GM12878 (cell line): ENCODE measurements around the gene KIAA1217. TPM values are rescaled to one million over a fixed set of nuclear protein-coding genes. Genes with fewer than 3 reads are reported as not detected.

Source experiments
- ATAC-seq: fragments of 200-7000 bp; cut with Tn5 transposase; 3 replicates; pipeline ENCODE4 v1.9.1; 2020; ENCODE audit warnings: mild to moderate bottlenecking, moderate library complexity
- BruUV-seq: library from RNA; stranded (reverse); fragments of 400-500 nt; replicated peaks from 2 replicates; lab custom pipeline; 2021; lab: Mats Ljungman, UMichigan
- CTCF ChIA-PET: fragments of 300-600 bp; sonication (Branson Sonifier 250); formaldehyde crosslinking; extraction: SDS; loops from one replicate; lab custom pipeline; 2021; ENCODE audit warnings: inconsistent platforms; lab: Yijun Ruan, JAX
- POLR2A ChIA-PET: fragments of 350-600 bp; formaldehyde crosslinking; extraction: SDS; loops from one replicate; lab custom pipeline; 2021; ENCODE audit warnings: inconsistent platforms; lab: Charles Lee
- RAD21 ChIA-PET: fragments of 300-600 bp; sonication (Branson Sonifier 250); formaldehyde crosslinking; loops from one replicate; lab custom pipeline; 2023; ENCODE audit warnings: antibody characterized with exemption; ENCODE audit not compliant: unreplicated experiment; lab: Charles Lee
- SMC1A ChIA-PET: fragments of 300-600 bp; sonication (Branson Sonifier 250); formaldehyde crosslinking; loops from one replicate; lab custom pipeline; 2023; ENCODE audit not compliant: unreplicated experiment, uncharacterized antibody; lab: Charles Lee
- DNase-seq: peaks from one replicate; pipeline ENCODE4 v3.0.0-alpha.2; 2011; ENCODE audit warnings: low read depth, low spot score
- FAIRE-seq: peaks from 3 replicates; lab custom pipeline; 2011; peaks lifted over from hg19 to GRCh38; lab: Jason Lieb, UNC
- H2AFZ ChIP-seq: 2 replicates; pipeline ENCODE4 v1.6.0; 2011; ENCODE audit warnings: low read depth, low read length, control low read depth; ENCODE audit not compliant: control insufficient read depth
- H3K27ac ChIP-seq: 2 replicates; pipeline ENCODE4 v1.5.1; 2011; ENCODE audit warnings: control low read depth; ENCODE audit not compliant: control insufficient read depth, insufficient read depth
- H3K27me3 ChIP-seq, 2 experiments: replicated peaks in 1 of 2; 2 replicates each; pipeline versions ENCODE4 v1.6.0 to v1.6.1; 2011; ENCODE audit warnings: low read length in 1 of 2; ENCODE audit not compliant: control insufficient read depth in 2 of 2, insufficient read depth in 2 of 2
- H3K36me3 ChIP-seq, 2 experiments: 2 replicates each; pipeline ENCODE4 v1.5.1; 2011; ENCODE audit warnings: low read length in 1 of 2; ENCODE audit not compliant: control insufficient read depth in 2 of 2, insufficient read depth in 2 of 2
- H3K4me1 ChIP-seq: 2 replicates; pipeline ENCODE4 v1.6.1; 2011; ENCODE audit warnings: mild to moderate bottlenecking, low read length, moderate library complexity, mixed read lengths; ENCODE audit not compliant: control insufficient read depth, insufficient read depth
- H3K4me2 ChIP-seq: 2 replicates; pipeline ENCODE4 v1.6.0; 2011; ENCODE audit warnings: control low read depth; ENCODE audit not compliant: control insufficient read depth, insufficient read depth
- H3K4me3 ChIP-seq: fragments of 200-600 bp; sonication (generic); 2 replicates; pipeline ENCODE4 v1.5.1; 2016
- H3K79me2 ChIP-seq: 2 replicates; pipeline ENCODE4 v1.6.0; 2011; ENCODE audit warnings: low read length; ENCODE audit not compliant: control insufficient read depth, insufficient read depth
- H3K9ac ChIP-seq: 2 replicates; pipeline ENCODE4 v1.8.0; 2011; ENCODE audit warnings: low read length, control low read depth, mixed read lengths; ENCODE audit not compliant: control insufficient read depth, insufficient read depth
- H3K9me3 ChIP-seq: replicated peaks from 3 replicates; pipeline ENCODE4 v1.5.1; 2011; ENCODE audit warnings: mild to moderate bottlenecking, low read length; ENCODE audit not compliant: control insufficient read depth, insufficient read depth
- H4K20me1 ChIP-seq: 2 replicates; pipeline ENCODE4 v1.6.0; 2011; ENCODE audit not compliant: control insufficient read depth, insufficient read depth
- BHLHE40 ChIP-seq, 2 experiments: fragments of 450-650 bp in 1 of 2; IDR thresholded peaks; 2 replicates each; pipeline ENCODE4 v1.6.1; 2011 to 2017; ENCODE audit warnings: low read depth in 2 of 2, borderline replicate concordance in 1 of 2, improper control_type of control experiment in 1 of 2, low read length in 1 of 2, mild to moderate bottlenecking in 1 of 2
- DPF2 ChIP-seq: fragments of 450-650 bp; IDR thresholded peaks from 2 replicates; pipeline ENCODE4 v1.6.1; 2017; ENCODE audit warnings: mild to moderate bottlenecking
- E2F4 ChIP-seq: IDR thresholded peaks from 2 replicates; pipeline ENCODE4 v1.6.1; 2012; ENCODE audit warnings: low read depth, low read length, improper control_type of control experiment
- IRF3 ChIP-seq: fragments of 450-650 bp; IDR thresholded peaks from 2 replicates; pipeline ENCODE4 v1.6.1; 2014; ENCODE audit warnings: mild to moderate bottlenecking
- SIN3A ChIP-seq: IDR thresholded peaks from 2 replicates; pipeline ENCODE4 v1.6.1; 2012; ENCODE audit warnings: low read depth, low read length, improper control_type of control experiment
- SREBF2 ChIP-seq: IDR thresholded peaks from 2 replicates; pipeline ENCODE4 v1.6.1; 2012; ENCODE audit warnings: mild to moderate bottlenecking, low read length
- ZNF207 ChIP-seq: fragments of 450-650 bp; IDR thresholded peaks from 2 replicates; pipeline ENCODE4 v1.6.1; 2014; ENCODE audit warnings: antibody characterized with exemption, mild to moderate bottlenecking, borderline replicate concordance
- ZNF217 ChIP-seq: fragments of 450-650 bp; IDR thresholded peaks from 2 replicates; pipeline ENCODE4 v1.6.1; 2017; ENCODE audit warnings: antibody characterized with exemption, mild to moderate bottlenecking
- ZSCAN29 ChIP-seq: fragments of 450-650 bp; IDR thresholded peaks from 2 replicates; pipeline ENCODE4 v1.6.1; 2017; ENCODE audit warnings: mild to moderate bottlenecking, moderate library complexity
- WGBS: methylation state at CpG from one replicate; pipeline ENCODE4 v1.1.6; 2016; ENCODE audit warnings: low lambda C conversion rate; ENCODE audit not compliant: insufficient replicate concordance, insufficient coverage; ENCODE audit errors: missing lambda C conversion rate; 5-methylcytosine and 5-hydroxymethylcytosine counted together
- in situ Hi-C: fragments of 300-500 bp; cut with MboI; formaldehyde crosslinking; loops from 9 replicates; pipeline ENCODE4 v1.14.3; 2018; ENCODE audit warnings: mixed read lengths
- intact Hi-C: fragments of 100-400 bp; cut with micrococcal nuclease; formaldehyde crosslinking; loops from one replicate; pipeline ENCODE4 v1.14.2; 2022; ENCODE audit not compliant: unreplicated experiment
- polyA plus RNA-seq, 11 experiments: library from polyadenylated mRNA; depleted of rRNA in 4 of 11; unstranded in 6 of 11; stranded (reverse) in 5 of 11; fragments of >200 nt; fragmentation: Nextera tagmentation in 4 of 11; fragmentation: Illumina TruSeq in 1 of 11; extraction: Ambion mirVana in 4 of 11; extraction: Trizol in 1 of 11; gene quantifications; 1 replicate in 1 of 11; 2 replicates in 10 of 11; pipeline versions ENCODE4 v1.2.1 to v1.2.3, GENCODE V29; 2011 to 2016; ENCODE audit warnings: inconsistent platforms in 2 of 11, missing spikeins in 2 of 11, low read depth in 1 of 11
- total RNA-seq, 4 experiments: library from RNA; depleted of rRNA in 3 of 4; stranded (reverse); fragments of >200 nt in 3 of 4; fragmentation: Illumina TruSeq in 1 of 4; extraction: Trizol in 1 of 4; gene quantifications; 2 replicates each; pipeline versions ENCODE4 v1.2.1 to v1.2.3, GENCODE V29; 2013 to 2021
- TF ChIP-seq, protein P1 (sequence below): fragments of 450-650 bp; IDR thresholded peaks from 2 replicates; pipeline ENCODE4 v1.6.1; 2017; ENCODE audit warnings: mild to moderate bottlenecking, low read depth, inconsistent platforms; ENCODE audit not compliant: poor library complexity, severe bottlenecking
- TF ChIP-seq, protein P2 (sequence below): IDR thresholded peaks from 2 replicates; pipeline ENCODE4 v1.6.1; 2011; ENCODE audit warnings: borderline replicate concordance, low read depth, mild to moderate bottlenecking, moderate library complexity, low read length; ENCODE audit not compliant: insufficient read depth, poor library complexity, severe bottlenecking

KIAA1217 gene
- total and polyA plus RNA-seq, 10 of the 15 experiments (the other 5 are each of a cell fraction or from before 2014, with no cell fraction given): 0.57 to 3.8 (median 2.1) TPM

- H3K27me3 ChIP-seq: no peaks in the 10 kb centered on the region
- ChIA-PET CTCF (no interaction called here), POLR2A (no interaction called here), RAD21 (no interaction called here), SMC1A (no interaction called here)
- no peaks in the 10 kb centered on the region for H3K79me2 ChIP-seq
- H3K27ac ChIP-seq: no peak overlapping the region
- BruUV-seq: no TSS peak
- H3K4me3 ChIP-seq: no peak overlapping the region
- intact Hi-C loops: no loop called here
- no peaks in the 10 kb centered on the region for H3K36me3 ChIP-seq
- in situ Hi-C loops: no loop called here
- no peak overlapping the region for H3K9ac ChIP-seq
- no peak overlapping the region for H3K4me2 ChIP-seq
- FAIRE-seq (no peak), DNase-seq (no peak), ATAC-seq (no peak)
- H4K20me1 ChIP-seq: no peaks in the 10 kb centered on the region
- H3K4me1 ChIP-seq: no peaks in the 10 kb centered on the region
- no peak overlapping the region for H2AFZ ChIP-seq
- TF ChIP-seq DPF2: no peak
- no peak for TF ChIP-seq ZNF207
- no peak for TF ChIP-seq IRF3
- TF ChIP-seq SIN3A: no peak
- no peak for TF ChIP-seq ZSCAN29
- no peak for TF ChIP-seq E2F4
- no peak for TF ChIP-seq SREBF2
- no peak for TF ChIP-seq ZNF217
- TF ChIP-seq, protein P1, sequence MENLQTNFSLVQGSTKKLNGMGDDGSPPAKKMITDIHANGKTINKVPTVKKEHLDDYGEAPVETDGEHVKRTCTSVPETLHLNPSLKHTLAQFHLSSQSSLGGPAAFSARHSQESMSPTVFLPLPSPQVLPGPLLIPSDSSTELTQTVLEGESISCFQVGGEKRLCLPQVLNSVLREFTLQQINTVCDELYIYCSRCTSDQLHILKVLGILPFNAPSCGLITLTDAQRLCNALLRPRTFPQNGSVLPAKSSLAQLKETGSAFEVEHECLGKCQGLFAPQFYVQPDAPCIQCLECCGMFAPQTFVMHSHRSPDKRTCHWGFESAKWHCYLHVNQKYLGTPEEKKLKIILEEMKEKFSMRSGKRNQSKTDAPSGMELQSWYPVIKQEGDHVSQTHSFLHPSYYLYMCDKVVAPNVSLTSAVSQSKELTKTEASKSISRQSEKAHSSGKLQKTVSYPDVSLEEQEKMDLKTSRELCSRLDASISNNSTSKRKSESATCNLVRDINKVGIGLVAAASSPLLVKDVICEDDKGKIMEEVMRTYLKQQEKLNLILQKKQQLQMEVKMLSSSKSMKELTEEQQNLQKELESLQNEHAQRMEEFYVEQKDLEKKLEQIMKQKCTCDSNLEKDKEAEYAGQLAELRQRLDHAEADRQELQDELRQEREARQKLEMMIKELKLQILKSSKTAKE: no peak
- TF ChIP-seq, protein P2, sequence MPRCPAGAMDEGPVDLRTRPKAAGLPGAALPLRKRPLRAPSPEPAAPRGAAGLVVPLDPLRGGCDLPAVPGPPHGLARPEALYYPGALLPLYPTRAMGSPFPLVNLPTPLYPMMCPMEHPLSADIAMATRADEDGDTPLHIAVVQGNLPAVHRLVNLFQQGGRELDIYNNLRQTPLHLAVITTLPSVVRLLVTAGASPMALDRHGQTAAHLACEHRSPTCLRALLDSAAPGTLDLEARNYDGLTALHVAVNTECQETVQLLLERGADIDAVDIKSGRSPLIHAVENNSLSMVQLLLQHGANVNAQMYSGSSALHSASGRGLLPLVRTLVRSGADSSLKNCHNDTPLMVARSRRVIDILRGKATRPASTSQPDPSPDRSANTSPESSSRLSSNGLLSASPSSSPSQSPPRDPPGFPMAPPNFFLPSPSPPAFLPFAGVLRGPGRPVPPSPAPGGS: no peak
- TF ChIP-seq BHLHE40 (IDR thresholded peaks at IDR 0.05; ENCODE audit: borderline replicate concordance in 1 of 2, low read depth in 2 of 2, low read length in 1 of 2): no peak
- WGBS: 11% methylated on average over 7 of the region's 7 CpGs
- H3K9me3 ChIP-seq: no peaks in the 10 kb centered on the region; the same call in 2 of the 3 replicates
These were observed 63.4 kb downstream of the KIAA1217 start for GRCh38 chr10:24272374-24272773.
